ENCODE data around the gene RFX8.

The RFX8 gene

DNA sequence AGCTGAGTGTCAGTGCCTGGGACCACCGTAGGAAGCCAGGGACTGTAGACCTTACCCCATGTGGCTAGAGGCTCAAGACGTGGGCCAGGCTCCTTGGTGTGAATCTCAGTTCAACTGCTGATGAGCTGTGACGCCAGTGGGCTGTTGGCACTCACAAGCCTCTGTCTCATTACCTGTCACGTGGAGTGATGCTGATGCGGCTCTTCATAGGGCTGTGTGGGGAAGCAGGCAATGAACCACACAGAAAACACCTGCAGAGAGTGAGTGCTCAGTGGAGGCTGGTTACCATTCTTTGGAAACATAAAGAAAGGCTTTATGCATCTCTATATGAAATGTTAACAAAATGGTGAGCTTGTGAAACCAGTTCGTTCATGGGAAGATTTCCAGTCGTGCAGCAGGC, 123.7 kb downstream of the RFX8 start:
- TF ChIP-seq POLR2AphosphoS5 (IDR thresholded peaks at IDR 0.05; ENCODE audit: low read depth, low read length) (no peak), TAF1 (IDR thresholded peaks at IDR 0.05; ENCODE audit: borderline replicate concordance, insufficient read depth, low read length) (no peak), FOXP2 (optimal IDR thresholded peaks at IDR 0.05; ENCODE audit: borderline replicate concordance, extremely low read depth, extremely low read length, insufficient read depth) (no peak), SIN3A (IDR thresholded peaks at IDR 0.05; ENCODE audit: borderline replicate concordance, insufficient read depth, low read length) (no peak)
- TF ChIP-seq, protein P1, sequence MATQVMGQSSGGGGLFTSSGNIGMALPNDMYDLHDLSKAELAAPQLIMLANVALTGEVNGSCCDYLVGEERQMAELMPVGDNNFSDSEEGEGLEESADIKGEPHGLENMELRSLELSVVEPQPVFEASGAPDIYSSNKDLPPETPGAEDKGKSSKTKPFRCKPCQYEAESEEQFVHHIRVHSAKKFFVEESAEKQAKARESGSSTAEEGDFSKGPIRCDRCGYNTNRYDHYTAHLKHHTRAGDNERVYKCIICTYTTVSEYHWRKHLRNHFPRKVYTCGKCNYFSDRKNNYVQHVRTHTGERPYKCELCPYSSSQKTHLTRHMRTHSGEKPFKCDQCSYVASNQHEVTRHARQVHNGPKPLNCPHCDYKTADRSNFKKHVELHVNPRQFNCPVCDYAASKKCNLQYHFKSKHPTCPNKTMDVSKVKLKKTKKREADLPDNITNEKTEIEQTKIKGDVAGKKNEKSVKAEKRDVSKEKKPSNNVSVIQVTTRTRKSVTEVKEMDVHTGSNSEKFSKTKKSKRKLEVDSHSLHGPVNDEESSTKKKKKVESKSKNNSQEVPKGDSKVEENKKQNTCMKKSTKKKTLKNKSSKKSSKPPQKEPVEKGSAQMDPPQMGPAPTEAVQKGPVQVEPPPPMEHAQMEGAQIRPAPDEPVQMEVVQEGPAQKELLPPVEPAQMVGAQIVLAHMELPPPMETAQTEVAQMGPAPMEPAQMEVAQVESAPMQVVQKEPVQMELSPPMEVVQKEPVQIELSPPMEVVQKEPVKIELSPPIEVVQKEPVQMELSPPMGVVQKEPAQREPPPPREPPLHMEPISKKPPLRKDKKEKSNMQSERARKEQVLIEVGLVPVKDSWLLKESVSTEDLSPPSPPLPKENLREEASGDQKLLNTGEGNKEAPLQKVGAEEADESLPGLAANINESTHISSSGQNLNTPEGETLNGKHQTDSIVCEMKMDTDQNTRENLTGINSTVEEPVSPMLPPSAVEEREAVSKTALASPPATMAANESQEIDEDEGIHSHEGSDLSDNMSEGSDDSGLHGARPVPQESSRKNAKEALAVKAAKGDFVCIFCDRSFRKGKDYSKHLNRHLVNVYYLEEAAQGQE (IDR thresholded peaks at IDR 0.05; ENCODE audit: insufficient read depth in 1 of 2, low read depth in 2 of 2, low read length in 2 of 2): no peak

DNA sequence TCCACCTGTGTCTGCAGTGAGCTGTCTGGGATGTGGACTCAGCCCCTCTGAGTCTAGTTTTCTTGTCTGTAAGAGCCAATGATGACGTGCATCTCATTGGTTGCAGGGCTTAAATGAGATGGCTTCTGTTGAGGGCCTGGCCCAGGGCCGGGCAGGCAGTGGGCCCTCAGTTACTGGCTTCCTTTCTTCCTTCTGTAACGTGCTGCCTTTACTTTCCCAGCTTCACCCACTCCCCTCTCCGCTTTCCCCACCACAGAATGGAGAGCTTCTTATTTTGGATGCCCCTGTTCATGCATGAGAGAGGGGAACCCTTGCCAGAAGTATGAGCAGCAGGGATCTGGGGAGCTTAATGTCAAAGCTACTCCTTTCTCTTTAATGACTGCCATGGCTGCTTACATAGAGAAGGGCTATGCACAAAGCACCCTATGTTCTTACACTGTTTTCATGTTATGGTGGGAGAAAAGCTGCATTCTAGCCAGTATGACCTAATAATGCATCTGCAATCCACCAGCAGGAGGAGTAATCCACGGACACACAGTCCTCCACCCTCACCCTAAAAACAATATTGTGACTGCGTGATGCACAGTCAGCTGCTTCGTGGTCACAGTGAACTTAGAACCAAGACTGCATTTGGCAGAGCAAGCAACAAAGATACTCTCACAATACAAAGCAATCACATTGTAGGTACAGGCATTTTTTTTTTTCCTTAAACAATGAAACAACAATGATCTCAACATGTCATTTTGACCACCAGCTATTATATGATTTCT, 124.8 kb downstream of the RFX8 start:
- TF ChIP-seq, protein P1 (IDR thresholded peaks at IDR 0.05; ENCODE audit: insufficient read depth in 1 of 2, low read depth in 2 of 2, low read length in 2 of 2): no peak
- no peak for TF ChIP-seq SIN3A (IDR thresholded peaks at IDR 0.05; ENCODE audit: borderline replicate concordance, insufficient read depth, low read length)
- TF ChIP-seq TAF1 (IDR thresholded peaks at IDR 0.05; ENCODE audit: borderline replicate concordance, insufficient read depth, low read length): no peak
- no peak for TF ChIP-seq POLR2AphosphoS5 (IDR thresholded peaks at IDR 0.05; ENCODE audit: low read depth, low read length)

DNA sequence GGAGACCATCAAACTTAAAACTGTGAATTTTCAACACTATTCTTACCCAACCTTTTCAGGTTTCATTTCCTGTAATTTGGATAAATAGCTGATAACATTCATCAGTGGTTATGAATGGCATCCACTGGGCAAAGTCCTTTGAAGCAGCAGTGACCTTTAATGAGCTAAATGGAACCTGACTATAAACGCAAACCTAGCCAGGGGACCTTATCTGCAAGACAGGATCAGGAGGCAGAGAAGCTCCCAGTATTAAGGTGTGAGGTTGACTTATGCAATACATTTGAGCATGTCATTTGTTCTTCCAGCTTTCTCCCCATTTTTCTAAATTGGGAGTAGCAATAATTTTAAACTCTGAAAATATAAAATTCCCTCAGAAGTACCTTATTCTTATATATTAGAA, 126.0 kb downstream of the RFX8 start:
- no peak for TF ChIP-seq TAF1 (IDR thresholded peaks at IDR 0.05; ENCODE audit: borderline replicate concordance, insufficient read depth, low read length)
- TF ChIP-seq SIN3A (IDR thresholded peaks at IDR 0.05; ENCODE audit: borderline replicate concordance, insufficient read depth, low read length): no peak
- TF ChIP-seq POLR2AphosphoS5 (IDR thresholded peaks at IDR 0.05; ENCODE audit: low read depth, low read length): no peak
- TF ChIP-seq, protein P1 (IDR thresholded peaks at IDR 0.05; ENCODE audit: insufficient read depth in 1 of 2, low read depth in 2 of 2, low read length in 2 of 2): no peak
- TF ChIP-seq FOXP2 (optimal IDR thresholded peaks at IDR 0.05; ENCODE audit: borderline replicate concordance, extremely low read depth, extremely low read length, insufficient read depth): no peak

Measured in PFSK-1 (cell line).